Mesenchymal stem cell (in vitro differentiated cells and primary cell): ENCODE data around the gene ST7.

ENCODE experiments used
- DNase-seq: peaks from one replicate; pipeline ENCODE4 v3.0.0-alpha.2; 2013
- H2AFZ ChIP-seq: one replicate; pipeline ENCODE4 v1.6.1; 2013; ENCODE audit warnings: low read depth, mild to moderate bottlenecking, control low read depth, inconsistent platforms, low read length, moderate library complexity
- H2AK5ac ChIP-seq: 2 replicates; pipeline ENCODE4 v1.6.1; 2013; ENCODE audit warnings: low read length, moderate library complexity, mild to moderate bottlenecking, inconsistent platforms; ENCODE audit not compliant: severe bottlenecking
- H2BK120ac ChIP-seq: one replicate; pipeline ENCODE4 v1.6.1; 2013; ENCODE audit warnings: low read depth, mild to moderate bottlenecking, inconsistent platforms, low read length, moderate library complexity
- H2BK12ac ChIP-seq, 2 experiments: one replicate each; pipeline ENCODE4 v1.6.1; 2013; ENCODE audit warnings: inconsistent platforms in 2 of 2, low read length in 2 of 2, mild to moderate bottlenecking in 2 of 2, moderate library complexity in 2 of 2, control low read depth in 1 of 2
- H2BK15ac ChIP-seq: one replicate; pipeline ENCODE4 v1.6.1; 2013; ENCODE audit warnings: mild to moderate bottlenecking, low read depth, inconsistent platforms; ENCODE audit not compliant: poor library complexity, severe bottlenecking
- H2BK5ac ChIP-seq: 2 replicates; pipeline ENCODE4 v1.6.1; 2013; ENCODE audit warnings: low read depth, mild to moderate bottlenecking, low read length, control low read depth, inconsistent platforms; ENCODE audit not compliant: poor library complexity, severe bottlenecking
- H3K14ac ChIP-seq, 2 experiments: one replicate each; pipeline ENCODE4 v1.6.1; 2013; ENCODE audit warnings: inconsistent platforms in 2 of 2, low read length in 2 of 2, control low read depth in 1 of 2, mild to moderate bottlenecking in 1 of 2, moderate library complexity in 1 of 2
- H3K18ac ChIP-seq, 2 experiments: one replicate each; pipeline ENCODE4 v1.6.1; 2013; ENCODE audit warnings: inconsistent platforms in 2 of 2, low read length in 2 of 2, control low read depth in 1 of 2, low read depth in 1 of 2, mild to moderate bottlenecking in 1 of 2
- H3K23ac ChIP-seq, 2 experiments: one replicate each; pipeline ENCODE4 v1.6.1; 2013; ENCODE audit warnings: inconsistent platforms in 2 of 2, low read length in 2 of 2, mild to moderate bottlenecking in 2 of 2, moderate library complexity in 2 of 2, control low read depth in 1 of 2
- H3K27ac ChIP-seq: 2 replicates; pipeline ENCODE4 v1.5.1; 2013; ENCODE audit warnings: mild to moderate bottlenecking, moderate library complexity, low read length, control low read depth, inconsistent platforms; ENCODE audit not compliant: poor library complexity, severe bottlenecking
- H3K27me3 ChIP-seq, 2 experiments: 2 replicates each; pipeline versions ENCODE4 v1.6.1 to v1.7.0; 2013; ENCODE audit warnings: low read length in 2 of 2, mild to moderate bottlenecking in 2 of 2, moderate library complexity in 2 of 2, control low read depth in 1 of 2, inconsistent platforms in 1 of 2; ENCODE audit not compliant: control insufficient read depth in 1 of 2, insufficient read depth in 1 of 2
- H3K36me3 ChIP-seq, 2 experiments: 2 replicates each; pipeline versions ENCODE4 v1.6.1 to v1.7.0; 2013; ENCODE audit warnings: low read length in 2 of 2, control low read depth in 1 of 2, inconsistent platforms in 1 of 2, low read depth in 1 of 2, mild to moderate bottlenecking in 1 of 2; ENCODE audit not compliant: insufficient read depth in 2 of 2, control insufficient read depth in 1 of 2
- H3K4ac ChIP-seq, 2 experiments: one replicate each; pipeline ENCODE4 v1.6.1; 2013; ENCODE audit warnings: inconsistent platforms in 2 of 2, low read length in 2 of 2, mild to moderate bottlenecking in 2 of 2, moderate library complexity in 2 of 2, control low read depth in 1 of 2, low read depth in 1 of 2
- H3K4me1 ChIP-seq: 2 replicates; pipeline ENCODE4 v1.6.1; 2013; ENCODE audit warnings: low read depth, low read length, control low read depth; ENCODE audit not compliant: control insufficient read depth, insufficient read depth
- H3K4me2 ChIP-seq: 2 replicates; pipeline ENCODE4 v1.6.1; 2013; ENCODE audit warnings: low read length, mild to moderate bottlenecking, inconsistent platforms; ENCODE audit not compliant: poor library complexity, severe bottlenecking
- H3K4me3 ChIP-seq, 2 experiments: 2 replicates each; pipeline versions ENCODE4 v1.5.1 to v1.7.0; 2013; ENCODE audit warnings: low read length in 2 of 2, mild to moderate bottlenecking in 2 of 2, control low read depth in 1 of 2, low read depth in 1 of 2; ENCODE audit not compliant: insufficient read depth in 1 of 2
- H3K79me1 ChIP-seq: replicated peaks from 2 replicates; pipeline ENCODE4 v1.6.1; 2013; ENCODE audit warnings: mild to moderate bottlenecking, control low read depth, low read length, inconsistent platforms; ENCODE audit not compliant: poor library complexity, severe bottlenecking
- H3K9ac ChIP-seq: 2 replicates; pipeline ENCODE4 v1.7.0; 2013; ENCODE audit warnings: mild to moderate bottlenecking, low read length, moderate library complexity
- H3K9me3 ChIP-seq: 2 replicates; pipeline ENCODE4 v1.7.0; 2013; ENCODE audit warnings: mild to moderate bottlenecking, low read length; ENCODE audit not compliant: control insufficient read depth
- H4K8ac ChIP-seq: one replicate; pipeline ENCODE4 v1.6.1; 2013; ENCODE audit warnings: inconsistent platforms, mild to moderate bottlenecking, low read length, moderate library complexity
- H4K91ac ChIP-seq: one replicate; pipeline ENCODE4 v1.6.1; 2013; ENCODE audit warnings: mild to moderate bottlenecking, low read length, inconsistent platforms
- WGBS: methylation state at CpG from one replicate; pipeline ENCODE4 v1.1.7; 2013; ENCODE audit warnings: mixed read lengths; 5-methylcytosine and 5-hydroxymethylcytosine counted together

The ST7 gene

GRCh38 chr7:117092785-117093184, 139.5 kb downstream of the ST7 start:
- no peak overlapping the region for H2BK15ac ChIP-seq
- H3K4me1 ChIP-seq: peaks cover 2% of the 10 kb centered on the region
- H3K9ac ChIP-seq: no peak overlapping the region
- H3K4me2 ChIP-seq: no peak overlapping the region
- H3K9me3 ChIP-seq: no peaks in the 10 kb centered on the region
- no peak overlapping the region for H2BK5ac ChIP-seq
- peaks cover 20% of the 10 kb centered on the region for H3K79me1 ChIP-seq
- no peak overlapping the region for H3K4me3 ChIP-seq
- no peak for DNase-seq
- H3K27me3 ChIP-seq: no peaks in the 10 kb centered on the region
- H4K91ac ChIP-seq: no peak overlapping the region
- no peak overlapping the region for H2AFZ ChIP-seq
- H3K36me3 ChIP-seq: no peaks in the 10 kb centered on the region
- no peak overlapping the region for H2BK120ac ChIP-seq
- H4K8ac ChIP-seq: no peak overlapping the region
- no peak overlapping the region for H3K18ac ChIP-seq
- no peak overlapping the region for H3K23ac ChIP-seq
- WGBS: 94% methylated on average over 3 of the region's 3 CpGs
- no peak overlapping the region for H3K27ac ChIP-seq
- no peak overlapping the region for H3K4ac ChIP-seq
- no peak overlapping the region for H2BK12ac ChIP-seq
- H2AK5ac ChIP-seq: no peak overlapping the region
- no peak overlapping the region for H3K14ac ChIP-seq

GRCh38 chr7:117094457-117094856, 141.2 kb downstream of the ST7 start:
- Histone ChIP-seq H3K18ac (no peak overlapping the region), H2BK15ac (no peak overlapping the region), H2BK120ac (no peak overlapping the region), H3K9me3 (no peaks in the 10 kb centered on the region), H4K8ac (no peak overlapping the region), H3K23ac (no peak overlapping the region), H3K4me2 (no peak overlapping the region), H3K79me1 (peaks cover 16% of the 10 kb centered on the region), H4K91ac (no peak overlapping the region), H2AFZ (no peak overlapping the region), H3K27ac (no peak overlapping the region), H3K4ac (no peak overlapping the region), H3K9ac (no peak overlapping the region), H3K27me3 (no peaks in the 10 kb centered on the region), H3K4me3 (no peak overlapping the region), H2BK12ac (peak overlapping the region in 1 of 2 experiments; percentile 15), H3K4me1 (peaks cover 5% of the 10 kb centered on the region), H2AK5ac (no peak overlapping the region), H3K36me3 (no peaks in the 10 kb centered on the region), H2BK5ac (no peak overlapping the region), H3K14ac (no peak overlapping the region)
- 93% methylated on average over 3 of the region's 3 CpGs for WGBS
- DNase-seq: no peak

- no peak overlapping the region for H3K14ac ChIP-seq
These were observed 141.8 kb downstream of the ST7 start for GRCh38 chr7:117095055-117095454.

GRCh38 chr7:117096330-117096729, 143.0 kb downstream of the ST7 start:
- Histone ChIP-seq H4K8ac (no peak overlapping the region), H3K79me1 (peaks cover 14% of the 10 kb centered on the region), H3K27ac (no peak overlapping the region), H3K23ac (no peak overlapping the region), H4K91ac (no peak overlapping the region), H2BK12ac (no peak overlapping the region), H3K4me1 (peaks cover 3% of the 10 kb centered on the region), H3K27me3 (no peaks in the 10 kb centered on the region), H3K4ac (no peak overlapping the region), H2AK5ac (no peak overlapping the region), H3K9me3 (no peaks in the 10 kb centered on the region), H3K18ac (no peak overlapping the region), H3K4me3 (no peak overlapping the region), H3K4me2 (no peak overlapping the region), H3K36me3 (no peaks in the 10 kb centered on the region), H3K14ac (no peak overlapping the region), H2AFZ (no peak overlapping the region), H2BK15ac (no peak overlapping the region), H3K9ac (no peak overlapping the region), H2BK5ac (no peak overlapping the region), H2BK120ac (no peak overlapping the region)
- 95% methylated on average over 1 of the region's 4 CpGs for WGBS
- no peak for DNase-seq

More at GRCh38 chr7:117095055-117095454, 141.8 kb downstream of the ST7 start:
- Histone ChIP-seq H2AFZ (no peak overlapping the region), H2BK15ac (no peak overlapping the region), H4K91ac (no peak overlapping the region), H3K4ac (no peak overlapping the region), H3K27ac (no peak overlapping the region), H3K23ac (no peak overlapping the region), H3K27me3 (no peaks in the 10 kb centered on the region), H3K18ac (no peak overlapping the region), H3K9ac (no peak overlapping the region), H2AK5ac (no peak overlapping the region), H3K36me3 (no peaks in the 10 kb centered on the region), H4K8ac (no peak overlapping the region), H3K79me1 (peaks cover 14% of the 10 kb centered on the region), H2BK120ac (no peak overlapping the region), H2BK5ac (no peak overlapping the region), H3K4me3 (no peak overlapping the region), H2BK12ac (no peak overlapping the region), H3K4me1 (peaks cover 5% of the 10 kb centered on the region), H3K4me2 (no peak overlapping the region), H3K9me3 (no peaks in the 10 kb centered on the region)
- 92% methylated on average over 5 of the region's 5 CpGs for WGBS
- no peak for DNase-seq
